K562 (cell line): Measurements from ENCODE around the gene MINDY4.

ENCODE experiments used
- BDP1 ChIP-seq: IDR thresholded peaks from 3 replicates; pipeline ENCODE4 v1.6.1; 2011; ENCODE audit not compliant: insufficient read length, insufficient read depth
- CCAR2 ChIP-seq: fragments of 200-400 bp; formaldehyde crosslinking; IDR thresholded peaks from 2 replicates; pipeline ENCODE4 v1.6.1; 2017; ENCODE audit warnings: mild to moderate bottlenecking, low read depth, low read length
- ELF4 ChIP-seq: fragments of 450-650 bp; formaldehyde crosslinking; IDR thresholded peaks from 2 replicates; pipeline ENCODE4 v1.4.0; 2022; ENCODE audit warnings: missing genetic modification characterization
- JUND ChIP-seq, 2 experiments: IDR thresholded peaks; 2 replicates in 1 of 2; 3 replicates in 1 of 2; pipeline ENCODE4 v1.6.1; 2011; ENCODE audit warnings: borderline replicate concordance in 2 of 2, low read depth in 2 of 2, low read length in 2 of 2, improper control_type of control experiment in 1 of 2, missing biosample characterization in 1 of 2, missing genetic modification characterization in 1 of 2, missing genetic modification reagents in 1 of 2
- PRPF4 ChIP-seq: fragments of 200-400 bp; formaldehyde crosslinking; IDR thresholded peaks from one replicate; pipeline ENCODE4 v1.6.1; 2017; ENCODE audit warnings: low read length, low read depth, mild to moderate bottlenecking; ENCODE audit not compliant: insufficient read depth, poor library complexity, severe bottlenecking
- XRCC4 ChIP-seq: IDR thresholded peaks from one replicate; pipeline ENCODE4 v1.6.1; 2011; ENCODE audit not compliant: insufficient read depth, insufficient read length; ENCODE audit errors: extremely low read depth

DNA sequence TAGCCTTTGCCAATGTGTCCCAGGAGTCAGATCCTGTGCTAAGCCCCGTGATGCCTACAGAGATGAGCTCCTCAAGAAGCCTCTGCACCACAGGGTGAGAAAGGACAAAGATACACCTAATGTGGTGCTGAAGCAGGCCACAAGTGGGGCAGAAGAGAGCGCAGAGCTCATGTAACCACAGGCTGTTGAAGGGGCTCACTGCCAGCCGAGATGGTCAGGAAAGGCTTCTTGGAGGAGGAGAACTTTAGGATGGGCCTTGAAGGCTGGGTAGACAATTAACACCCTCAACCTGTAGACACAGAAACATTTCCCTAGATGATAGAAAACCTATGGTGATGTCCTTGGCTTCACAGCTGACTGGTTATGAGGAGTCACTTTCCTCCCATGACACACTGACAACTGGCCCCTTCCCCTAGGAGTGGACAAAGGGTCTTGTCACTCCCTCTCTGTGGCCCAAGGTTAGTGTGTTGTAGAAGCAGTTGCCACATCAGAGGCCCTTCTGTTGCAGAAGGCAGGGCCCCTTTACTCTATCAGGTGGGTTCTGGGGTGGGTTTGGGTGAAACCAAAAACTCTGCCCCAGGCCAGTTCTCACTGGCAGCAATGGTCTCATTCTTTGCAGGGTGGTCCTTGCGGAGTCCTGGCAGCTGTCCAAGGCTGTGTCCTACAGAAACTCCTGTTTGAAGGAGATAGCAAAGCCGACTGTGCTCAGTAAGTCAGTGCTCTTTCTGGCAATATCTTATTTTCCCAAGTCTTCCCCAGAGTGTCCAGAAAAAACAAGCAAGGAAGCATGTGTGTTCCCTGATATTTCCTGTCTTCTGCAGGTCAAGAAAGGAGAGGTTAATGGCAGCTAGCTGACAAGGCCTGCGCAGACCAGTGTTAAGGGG, 69.2 kb downstream of the MINDY4 start:
- TF ChIP-seq CCAR2, result no peak
- TF ChIP-seq ELF4 (CRISPR knock-in tag), result no peak
- TF ChIP-seq BDP1, result no peak
- TF ChIP-seq PRPF4, result no peak
- no peak for TF ChIP-seq XRCC4
- no peak for TF ChIP-seq JUND (IDR thresholded peaks at IDR 0.05; ENCODE audit: borderline replicate concordance, low read depth, low read length)
- no peak for TF ChIP-seq JUND (tag; IDR thresholded peaks at IDR 0.05; ENCODE audit: borderline replicate concordance, low read depth, low read length)
